Keratinocyte (primary cell): ENCODE results near the gene ATCAY. TPM values are rescaled to one million over a fixed set of nuclear protein-coding genes. Genes with fewer than 3 reads are reported as not detected.
"Not testable (repeated sequence)": the region's sequence is repeated elsewhere in the genome, so short reads cannot be mapped to it uniquely, and the experiment has no call there.

Experiments used
- DNase-seq: peaks from one replicate; pipeline ENCODE4 v3.0.0-alpha.2; 2011; ENCODE audit warnings: low read depth, missing footprints, low spot score
- FAIRE-seq: peaks from 2 replicates; lab custom pipeline; 2011; peaks lifted over from hg19 to GRCh38; lab: Jason Lieb, UNC
- H2AFZ ChIP-seq: 2 replicates; pipeline ENCODE4 v1.6.0; 2012; ENCODE audit warnings: low read length, control low read depth, inconsistent platforms; ENCODE audit not compliant: control insufficient read depth
- H3K27ac ChIP-seq: 2 replicates; pipeline ENCODE4 v1.5.1; 2011; ENCODE audit warnings: low read length; ENCODE audit not compliant: control insufficient read depth, insufficient read depth
- H3K27me3 ChIP-seq: 3 replicates; pipeline ENCODE4 v1.6.0; 2011; ENCODE audit warnings: low read length; ENCODE audit not compliant: control insufficient read depth, insufficient read depth; ENCODE audit errors: extremely low read depth
- H3K36me3 ChIP-seq, 2 experiments: 2 replicates in 1 of 2; 3 replicates in 1 of 2; pipeline ENCODE4 v1.5.1; 2011; ENCODE audit warnings: low read length in 2 of 2, mild to moderate bottlenecking in 1 of 2; ENCODE audit not compliant: control insufficient read depth in 2 of 2, insufficient read depth in 2 of 2; ENCODE audit errors: extremely low read depth in 1 of 2
- H3K4me1 ChIP-seq: 3 replicates; pipeline ENCODE4 v1.5.1; 2011; ENCODE audit warnings: low read length; ENCODE audit not compliant: control insufficient read depth, insufficient read depth; ENCODE audit errors: extremely low read depth
- H3K4me2 ChIP-seq: 3 replicates; pipeline ENCODE4 v1.6.0; 2011; ENCODE audit warnings: low read depth, low read length; ENCODE audit not compliant: control insufficient read depth, insufficient read depth; ENCODE audit errors: extremely low read depth
- H3K4me3 ChIP-seq, 3 experiments: fragments of 200-600 bp in 1 of 3; sonication (generic) in 1 of 3; 2 replicates in 2 of 3; 3 replicates in 1 of 3; pipeline ENCODE4 v1.5.1; 2011 to 2016; ENCODE audit warnings: low read length in 3 of 3, mild to moderate bottlenecking in 3 of 3, control low read depth in 2 of 3, inconsistent platforms in 1 of 3, low read depth in 1 of 3, mixed read lengths in 1 of 3, mixed run types in 1 of 3, moderate library complexity in 1 of 3; ENCODE audit not compliant: control insufficient read depth in 2 of 3, insufficient read depth in 2 of 3; ENCODE audit errors: extremely low read depth in 1 of 3
- H3K79me2 ChIP-seq: 2 replicates; pipeline ENCODE4 v1.6.0; 2012; ENCODE audit warnings: low read length; ENCODE audit not compliant: control insufficient read depth, insufficient read depth
- H3K9ac ChIP-seq: 3 replicates; pipeline ENCODE4 v1.6.0; 2011; ENCODE audit warnings: low read length; ENCODE audit not compliant: control insufficient read depth, insufficient read depth; ENCODE audit errors: extremely low read depth
- H3K9me1 ChIP-seq: 3 replicates; pipeline ENCODE4 v1.6.0; 2011; ENCODE audit warnings: low read length; ENCODE audit not compliant: control insufficient read depth, insufficient read depth; ENCODE audit errors: extremely low read depth
- H3K9me3 ChIP-seq: 2 replicates; pipeline ENCODE4 v1.5.1; 2012; ENCODE audit warnings: low read depth, low read length; ENCODE audit not compliant: control insufficient read depth
- H4K20me1 ChIP-seq: 3 replicates; pipeline ENCODE4 v1.6.0; 2011; ENCODE audit warnings: low read length; ENCODE audit not compliant: control insufficient read depth, insufficient read depth; ENCODE audit errors: extremely low read depth
- EZH2 ChIP-seq: IDR thresholded peaks from one replicate; pipeline ENCODE4 v1.6.1; 2012; ENCODE audit warnings: inconsistent platforms, mild to moderate bottlenecking, low read length, moderate library complexity
- dilution Hi-C: fragments of 300-500 bp; cut with MboI; formaldehyde crosslinking; loops from one replicate; pipeline ENCODE4 v1.7.0; 2020; ENCODE audit warnings: low sequenced_read_pairs; ENCODE audit not compliant: extremely low pct_ligation_motif_present
- polyA plus RNA-seq, 5 experiments: library from polyadenylated mRNA; depleted of rRNA in 3 of 5; stranded (reverse) in 3 of 5; stranded (forward) in 1 of 5; unstranded in 1 of 5; fragments of >200 nt; gene quantifications; 1 replicate in 1 of 5; 2 replicates in 3 of 5; 3 replicates in 1 of 5; pipeline versions ENCODE4 v1.2.1 to v1.2.3, GENCODE V29; 2011 to 2012; ENCODE audit warnings: missing spikeins in 2 of 5, low read depth in 1 of 5, low replicate concordance in 1 of 5
- TF ChIP-seq, protein P1 (sequence below), 3 experiments: IDR thresholded peaks in 1 of 3; conservative IDR thresholded peaks in 1 of 3; optimal IDR thresholded peaks in 1 of 3; 2 replicates in 2 of 3; 3 replicates in 1 of 3; pipeline versions ENCODE3 to v1.5.1; 2011; ENCODE audit warnings: low read length in 3 of 3, mild to moderate bottlenecking in 3 of 3, moderate library complexity in 2 of 3, control low read depth in 1 of 3, inconsistent platforms in 1 of 3; ENCODE audit not compliant: insufficient read depth in 2 of 3; ENCODE audit errors: extremely low read depth in 1 of 3

ATCAY gene
- polyA plus RNA-seq, 1 donor (not counting 4 experiments of a cell fraction or from before 2014, with no cell fraction given), result not detected

DNA sequence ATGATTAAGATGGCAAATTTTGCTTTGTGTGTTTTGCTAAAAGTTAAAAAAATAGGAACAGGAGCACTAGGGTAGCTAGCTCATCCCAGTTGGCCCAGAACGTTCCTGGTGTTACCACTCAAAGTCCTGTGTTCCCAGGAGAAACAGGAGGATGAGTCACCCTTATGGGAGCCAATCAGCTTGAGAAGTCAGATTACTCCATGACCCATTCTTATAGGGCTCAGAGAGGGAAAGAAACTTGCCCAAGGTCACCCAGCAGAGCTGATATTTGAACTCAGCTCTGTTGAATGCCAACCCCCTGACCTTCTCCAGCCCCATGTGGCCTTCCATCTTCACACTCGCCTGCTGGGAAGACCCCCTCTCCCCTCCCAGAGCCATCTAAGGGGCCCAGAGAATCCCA is 65.4 kb downstream of the ATCAY start:
- H3K9me3 ChIP-seq, result no peaks in the 10 kb centered on the region
- no peaks in the 10 kb centered on the region for H3K79me2 ChIP-seq
- no peak for DNase-seq
- TF ChIP-seq, protein P1, sequence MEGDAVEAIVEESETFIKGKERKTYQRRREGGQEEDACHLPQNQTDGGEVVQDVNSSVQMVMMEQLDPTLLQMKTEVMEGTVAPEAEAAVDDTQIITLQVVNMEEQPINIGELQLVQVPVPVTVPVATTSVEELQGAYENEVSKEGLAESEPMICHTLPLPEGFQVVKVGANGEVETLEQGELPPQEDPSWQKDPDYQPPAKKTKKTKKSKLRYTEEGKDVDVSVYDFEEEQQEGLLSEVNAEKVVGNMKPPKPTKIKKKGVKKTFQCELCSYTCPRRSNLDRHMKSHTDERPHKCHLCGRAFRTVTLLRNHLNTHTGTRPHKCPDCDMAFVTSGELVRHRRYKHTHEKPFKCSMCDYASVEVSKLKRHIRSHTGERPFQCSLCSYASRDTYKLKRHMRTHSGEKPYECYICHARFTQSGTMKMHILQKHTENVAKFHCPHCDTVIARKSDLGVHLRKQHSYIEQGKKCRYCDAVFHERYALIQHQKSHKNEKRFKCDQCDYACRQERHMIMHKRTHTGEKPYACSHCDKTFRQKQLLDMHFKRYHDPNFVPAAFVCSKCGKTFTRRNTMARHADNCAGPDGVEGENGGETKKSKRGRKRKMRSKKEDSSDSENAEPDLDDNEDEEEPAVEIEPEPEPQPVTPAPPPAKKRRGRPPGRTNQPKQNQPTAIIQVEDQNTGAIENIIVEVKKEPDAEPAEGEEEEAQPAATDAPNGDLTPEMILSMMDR (optimal IDR thresholded peaks at IDR 0.05 in 1 of 3, IDR thresholded peaks at IDR 0.05 in 1 of 3, conservative IDR thresholded peaks at IDR 0.05 in 1 of 3; ENCODE audit: extremely low read depth in 1 of 3, insufficient read depth in 2 of 3, low read length in 3 of 3), result no peak
- no peak for TF ChIP-seq EZH2
- H3K27me3 ChIP-seq, result no peaks in the 10 kb centered on the region
- no peak overlapping the region for H3K4me3 ChIP-seq
- dilution Hi-C loops, result no loop called here
- H3K27ac ChIP-seq, result no peak overlapping the region
- H3K9ac ChIP-seq, result no peak overlapping the region
- no peak for FAIRE-seq
- no peaks in the 10 kb centered on the region for H4K20me1 ChIP-seq
- H3K9me1 ChIP-seq, result no peaks in the 10 kb centered on the region
- H3K36me3 ChIP-seq, result no peaks in the 10 kb centered on the region
- no peak overlapping the region for H2AFZ ChIP-seq
- H3K4me2 ChIP-seq, result no peak overlapping the region
- H3K4me1 ChIP-seq, result no peaks in the 10 kb centered on the region

DNA sequence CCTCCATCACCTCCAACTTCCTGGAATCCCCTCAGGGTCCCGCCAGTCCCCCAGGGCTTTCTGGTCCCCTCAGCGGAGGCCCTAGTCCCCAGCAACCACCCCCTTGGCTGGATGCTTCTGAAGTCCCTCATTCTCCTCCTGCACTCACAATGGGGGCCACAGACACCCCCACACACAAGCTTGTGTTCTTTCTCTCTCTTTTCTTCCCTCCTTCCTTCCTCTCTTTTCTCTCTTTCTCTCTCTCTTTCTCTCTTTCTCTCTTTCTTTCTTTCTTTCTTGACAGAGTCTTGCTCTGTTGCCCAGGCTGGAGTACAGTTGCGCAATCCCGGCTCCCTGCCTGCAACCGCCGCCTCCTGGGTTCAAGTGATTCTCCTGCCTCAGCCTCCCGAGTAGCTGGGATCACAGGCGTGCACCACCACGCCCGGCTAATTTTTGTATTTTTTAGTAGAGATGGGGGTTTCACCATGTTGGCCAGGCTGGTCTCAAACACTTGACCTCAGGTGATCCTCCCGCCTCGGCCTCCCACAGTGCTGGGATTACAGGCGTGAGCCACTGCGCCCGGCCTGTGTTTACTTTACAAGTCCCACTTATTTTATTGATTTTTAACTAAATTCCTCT is 66.9 kb downstream of the ATCAY start:
- H3K4me2 ChIP-seq, H3K4me1 ChIP-seq, dilution Hi-C loops, H4K20me1 ChIP-seq, DNase-seq, H3K27ac ChIP-seq, H3K9me1 ChIP-seq, FAIRE-seq, H3K27me3 ChIP-seq, H3K4me3 ChIP-seq, H3K9ac ChIP-seq, H3K9me3 ChIP-seq, H3K36me3 ChIP-seq, H3K79me2 ChIP-seq, H2AFZ ChIP-seq: not testable (repeated sequence)

DNA sequence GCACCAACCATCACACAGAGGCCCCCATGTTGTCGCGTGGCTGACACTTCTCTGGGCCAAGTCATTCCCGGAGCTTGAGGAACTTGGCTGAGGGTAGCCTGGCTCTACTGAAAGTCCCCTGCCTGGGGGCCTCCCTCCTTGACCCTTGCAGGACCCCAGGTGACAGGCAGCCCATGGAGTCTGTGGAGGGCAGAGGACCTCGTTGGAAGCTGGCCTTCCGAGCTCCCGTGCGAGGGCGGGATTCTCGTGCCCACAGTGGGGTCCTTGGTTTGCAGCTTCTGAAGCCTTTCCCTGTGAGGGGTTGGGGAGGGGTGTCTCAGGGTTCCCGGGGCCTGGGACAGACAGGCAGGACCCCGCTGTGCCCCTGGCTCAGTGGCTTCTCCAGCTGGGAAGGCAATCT is 68.8 kb downstream of the ATCAY start:
- Histone ChIP-seq H3K27me3 (no peaks in the 10 kb centered on the region), H3K27ac (no peak overlapping the region), H3K4me3 (no peak overlapping the region), H4K20me1 (no peaks in the 10 kb centered on the region), H3K4me1 (no peaks in the 10 kb centered on the region), H2AFZ (no peak overlapping the region), H3K79me2 (no peaks in the 10 kb centered on the region), H3K9ac (no peak overlapping the region), H3K4me2 (no peak overlapping the region), H3K36me3 (no peaks in the 10 kb centered on the region), H3K9me1 (no peaks in the 10 kb centered on the region), H3K9me3 (no peaks in the 10 kb centered on the region)
- DNase-seq (no peak), FAIRE-seq (no peak)
- TF ChIP-seq, protein P1 (optimal IDR thresholded peaks at IDR 0.05 in 1 of 3, IDR thresholded peaks at IDR 0.05 in 1 of 3, conservative IDR thresholded peaks at IDR 0.05 in 1 of 3; ENCODE audit: extremely low read depth in 1 of 3, insufficient read depth in 2 of 3, low read length in 3 of 3), result no peak
- no peak for TF ChIP-seq EZH2
- dilution Hi-C loops, result no loop called here
